NCI-H2107 treated with DMSO at 0.1 percent for 48 hours (cell line): ENCODE measurements around the gene PGC.

Experiments used
- DNase-seq: peaks from one replicate; lab custom pipeline; 2025; ENCODE audit not compliant: unreplicated experiment; lab: John Stamatoyannopoulos, UW

The PGC gene

DNA sequence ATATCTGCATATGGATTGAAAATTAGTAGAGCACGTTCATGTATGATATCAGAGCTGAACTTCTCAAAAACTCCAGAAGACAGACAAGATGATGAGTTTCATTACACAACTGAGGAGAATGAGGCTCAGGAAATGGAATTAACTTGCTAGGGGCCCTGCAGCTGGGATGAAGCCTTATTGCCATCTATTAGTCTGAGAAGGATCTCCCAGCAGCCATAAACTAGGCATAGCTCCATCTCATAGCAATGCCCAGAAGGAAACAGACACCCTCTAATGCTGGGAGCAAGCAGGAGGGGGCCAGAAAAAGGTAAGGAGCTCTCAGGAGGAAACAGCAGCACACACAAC is 29.8 kb downstream of the PGC start:
- no peak for DNase-seq

DNA sequence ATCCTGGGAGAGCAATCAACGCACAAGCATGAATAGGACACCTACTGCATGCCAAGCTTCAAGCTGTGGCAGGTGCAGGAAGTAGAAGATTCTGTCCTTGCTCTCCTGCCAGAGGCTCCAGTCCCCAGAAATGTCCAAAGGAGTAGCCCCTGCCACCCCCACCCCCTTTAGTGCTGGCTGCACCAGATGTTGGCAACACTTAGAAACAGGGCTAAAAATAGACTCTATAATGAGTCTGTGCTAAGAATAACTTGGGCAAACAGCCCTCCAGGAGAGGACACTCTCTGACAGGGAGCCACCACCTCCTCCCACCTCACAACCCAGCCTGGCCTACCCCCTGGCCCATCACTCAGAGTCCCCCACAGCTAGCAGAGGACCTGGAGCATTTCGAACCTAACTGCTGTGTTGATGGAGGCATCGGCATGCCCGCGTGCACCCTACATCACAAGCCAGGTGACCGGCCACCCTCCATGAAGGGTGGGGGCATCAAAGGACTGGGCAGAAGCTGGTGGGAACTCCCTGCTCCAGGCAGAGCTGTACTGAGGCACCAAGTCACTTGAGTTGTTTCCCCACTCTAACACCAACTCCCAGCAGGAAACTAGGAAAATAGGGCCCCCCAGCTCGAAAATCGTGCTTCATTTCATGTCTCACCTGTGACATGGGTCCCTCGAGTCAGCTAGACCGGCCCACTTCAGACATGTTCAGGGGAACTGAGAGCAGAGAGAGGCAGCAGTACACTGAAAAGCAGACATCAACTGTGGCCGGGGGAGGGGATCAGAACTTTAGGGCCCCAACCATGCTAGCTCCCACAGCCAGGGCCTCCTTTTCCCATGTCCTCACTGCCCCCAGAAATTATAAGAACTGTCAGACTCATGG is 30.4 kb downstream of the PGC start:
- no peak for DNase-seq

DNA sequence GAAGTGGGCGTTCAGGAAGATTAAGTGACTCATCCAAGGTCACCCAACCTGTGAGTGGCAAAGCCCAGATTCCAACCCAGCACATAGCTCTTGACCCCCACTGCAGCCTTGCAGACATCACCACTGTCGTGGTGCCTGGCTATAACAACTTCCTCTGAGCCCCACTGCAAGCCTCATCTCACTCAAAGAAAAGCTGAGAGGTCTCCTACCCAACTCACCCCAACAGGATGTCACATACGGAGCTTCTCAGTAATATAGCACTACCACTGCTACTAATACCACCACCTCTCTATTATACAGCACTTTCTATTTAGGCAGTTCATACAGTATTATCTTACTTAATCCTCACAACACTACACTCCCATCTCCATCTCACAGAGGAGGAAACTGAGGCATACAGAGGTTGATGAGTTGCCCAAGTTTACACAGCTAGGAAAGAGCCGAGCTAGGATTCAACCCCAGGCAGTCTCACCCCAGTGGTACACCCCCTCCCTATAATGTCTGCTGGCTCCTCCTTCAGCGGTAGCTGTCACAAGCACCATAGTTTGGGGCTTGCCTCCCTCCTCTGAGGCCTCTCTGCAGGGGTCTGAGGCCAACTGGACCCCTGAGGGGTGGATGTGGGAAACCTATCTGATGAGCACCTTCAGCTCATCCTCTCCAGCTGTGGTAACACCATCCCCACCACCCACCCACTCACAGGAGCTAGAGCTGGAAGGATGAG is 31.2 kb downstream of the PGC start:
- DNase-seq: no peak

DNA sequence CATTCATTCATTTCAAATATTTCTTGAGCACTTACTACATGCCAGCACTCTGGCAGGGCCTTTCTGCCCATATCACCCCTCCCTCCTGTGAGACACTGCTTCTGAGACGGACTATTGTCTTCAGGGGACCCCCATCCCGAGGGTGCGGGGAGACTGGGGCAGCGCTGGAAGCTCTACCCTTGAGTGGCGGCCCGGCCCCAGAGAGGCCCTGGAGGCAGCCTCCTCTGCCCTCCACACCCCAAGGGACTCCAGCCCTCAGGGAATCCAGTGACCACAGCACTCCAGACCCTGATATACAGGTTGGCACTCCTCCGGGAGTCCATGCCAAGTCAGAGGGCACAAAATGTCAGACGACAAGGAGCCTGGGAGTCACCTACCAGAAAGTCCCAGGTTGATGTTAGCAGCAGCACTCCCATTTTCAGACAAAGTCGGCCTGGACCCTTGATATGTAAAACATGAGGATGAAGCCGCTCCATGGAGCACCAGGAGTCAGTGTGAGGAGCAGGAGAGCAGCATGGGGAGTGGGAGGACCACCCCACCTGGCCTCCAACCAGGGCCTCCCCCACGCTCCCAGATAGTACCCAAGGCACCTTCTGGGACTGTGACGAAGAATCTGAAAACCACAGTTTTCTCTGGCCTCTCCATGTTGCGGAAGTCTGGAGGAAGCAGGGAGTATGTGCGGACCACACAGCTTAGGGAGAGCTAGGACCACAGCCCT is 32.5 kb downstream of the PGC start:
- DNase-seq: no peak

DNA sequence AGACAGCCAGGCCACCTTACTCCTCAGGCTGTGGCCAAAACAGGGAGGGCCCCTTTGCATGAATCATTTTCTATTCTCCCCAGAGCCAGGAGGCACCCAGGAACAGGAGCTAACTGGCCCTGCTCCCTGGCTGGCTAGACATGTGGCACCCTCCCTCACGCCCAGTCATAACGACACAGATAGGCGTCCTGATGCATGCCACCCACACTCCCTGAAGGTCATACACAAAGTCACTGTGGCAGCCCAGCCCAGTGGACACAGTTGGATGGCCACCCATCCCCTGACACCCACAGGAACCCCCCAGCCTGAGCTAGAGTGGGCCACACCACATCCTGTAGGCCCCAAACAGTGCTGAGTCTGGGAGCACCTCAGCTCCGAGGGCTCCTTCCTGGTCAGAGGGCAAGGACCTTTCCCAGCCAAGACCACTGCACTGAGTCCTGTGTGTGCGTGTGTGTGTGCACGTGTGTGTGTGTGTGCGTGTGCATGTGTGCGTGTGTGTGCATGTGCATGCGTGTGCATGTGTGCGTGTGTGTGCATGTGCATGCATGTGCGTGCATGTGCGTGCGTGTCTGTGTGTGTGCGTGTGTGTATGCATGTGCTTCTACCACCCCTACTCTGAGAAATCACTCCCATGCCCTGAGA is 33.4 kb downstream of the PGC start:
- no peak for DNase-seq

DNA sequence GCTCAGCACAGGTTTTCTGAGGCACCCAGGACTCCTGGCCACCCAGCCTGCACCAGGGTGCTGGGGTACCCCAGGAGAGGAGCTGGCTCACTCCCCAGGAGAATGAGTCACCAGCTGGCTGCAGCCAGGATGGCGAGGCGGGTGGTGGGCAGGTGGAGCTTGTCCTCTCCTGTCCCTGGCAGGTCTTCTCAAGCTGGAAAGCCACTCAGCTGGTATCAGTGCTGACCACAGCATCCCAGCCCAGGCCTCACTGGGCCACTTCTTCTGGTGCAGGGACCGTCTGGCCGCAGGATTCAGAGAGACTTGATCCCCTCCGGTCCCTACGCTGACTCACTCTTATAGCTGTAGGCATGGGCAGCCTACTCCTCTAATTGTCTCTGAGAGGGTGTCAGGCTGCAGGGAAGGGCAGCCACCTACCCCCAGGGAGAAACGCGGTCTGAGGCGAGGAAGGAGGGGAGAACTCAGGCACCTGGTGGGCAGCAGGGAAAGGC is 34.0 kb downstream of the PGC start:
- DNase-seq: peak; percentile 21

DNA sequence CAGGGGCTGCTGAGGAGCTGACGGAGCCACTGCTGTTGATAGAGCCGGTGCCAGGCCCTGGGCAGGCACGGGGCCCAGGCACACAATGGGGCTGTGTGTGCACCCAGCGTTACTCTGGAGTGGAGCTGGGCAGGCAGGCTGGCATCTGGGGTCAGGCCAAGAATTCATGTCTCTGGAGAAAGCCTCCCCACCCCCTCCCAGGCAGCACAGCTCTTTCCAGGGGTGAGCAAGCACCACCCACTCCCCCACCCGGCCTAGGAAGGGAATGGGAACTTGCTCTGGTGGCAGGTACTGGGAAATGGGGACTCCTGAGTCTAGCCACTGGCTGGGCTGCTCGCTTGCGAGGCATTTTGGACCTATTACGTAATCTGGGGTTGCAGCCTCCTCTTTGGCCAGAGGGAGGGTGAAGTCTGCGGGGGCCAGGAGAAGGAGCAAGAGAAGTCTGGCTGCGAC is 34.5 kb downstream of the PGC start:
- no peak for DNase-seq

DNA sequence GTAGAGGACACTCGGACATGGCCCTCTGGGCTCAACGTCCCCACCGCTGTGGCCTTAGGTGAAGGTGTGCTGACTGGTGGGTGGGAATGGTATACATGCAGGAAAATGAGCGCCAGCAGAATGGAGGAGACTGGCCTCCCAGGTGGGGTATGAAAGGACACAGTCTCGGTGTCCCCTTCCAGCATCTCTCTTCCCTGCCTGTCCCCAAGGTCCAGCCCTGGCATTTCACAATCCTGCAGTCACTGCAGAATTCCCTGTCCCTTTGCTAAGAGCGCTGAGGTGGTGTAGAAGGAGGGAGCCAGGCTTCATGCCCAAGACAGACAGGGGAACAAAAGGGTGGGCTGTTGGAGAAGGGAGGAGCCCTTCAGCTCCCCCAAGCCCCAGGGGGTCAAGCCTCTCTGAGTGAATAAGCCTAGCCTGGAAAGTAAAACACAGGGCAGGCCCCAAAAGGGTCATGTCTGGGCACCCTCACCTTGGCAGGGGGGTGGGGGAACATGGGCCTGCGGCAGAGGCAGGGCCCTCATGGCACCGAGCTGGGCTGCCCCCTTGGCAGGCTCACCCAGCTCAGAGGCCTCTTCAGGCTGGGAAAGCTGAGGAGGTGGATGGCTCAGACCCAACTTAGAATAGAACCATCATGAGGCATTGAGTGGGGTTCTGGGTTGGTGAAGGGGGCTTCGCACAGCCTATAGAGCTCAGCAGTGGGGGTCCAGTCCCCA is 35.7 kb downstream of the PGC start:
- no peak for DNase-seq

DNA sequence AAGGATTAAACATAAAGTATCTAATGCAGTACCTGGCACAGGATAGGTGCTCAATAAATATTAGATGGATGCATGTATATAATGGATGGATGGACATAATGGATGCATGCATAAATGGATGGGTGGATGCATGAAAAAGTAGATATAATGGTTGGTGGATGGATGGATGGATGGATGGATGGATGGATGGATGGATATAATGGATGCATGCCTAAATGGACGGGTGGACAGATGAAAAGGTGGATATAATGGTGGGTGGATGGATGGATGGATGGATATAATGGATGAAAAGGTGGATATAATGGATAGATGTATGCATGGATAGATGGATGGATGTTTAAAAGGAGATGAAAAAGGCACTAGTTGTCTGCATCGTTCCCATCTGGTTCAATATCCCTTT is 37.8 kb downstream of the PGC start:
- no peak for DNase-seq

DNA sequence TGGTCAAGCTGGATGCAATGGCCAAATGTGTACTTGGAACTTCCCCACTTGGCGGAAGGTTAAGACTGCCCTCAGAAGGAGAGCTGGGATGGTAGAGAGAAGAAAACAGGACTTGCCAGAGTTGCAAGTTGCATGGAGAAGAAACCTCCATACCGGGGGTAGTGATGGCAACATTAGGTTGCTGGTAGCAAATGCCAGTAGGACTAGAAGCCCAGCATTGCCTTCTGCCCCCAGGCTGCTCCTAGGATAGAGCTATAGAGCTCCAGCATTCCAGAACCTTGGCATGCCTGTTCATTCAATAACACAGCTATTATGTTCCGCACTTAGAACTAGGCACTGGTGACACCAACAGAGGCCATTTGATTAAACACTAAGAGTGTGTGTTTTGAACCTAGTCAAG is 38.3 kb downstream of the PGC start:
- no peak for DNase-seq

DNA sequence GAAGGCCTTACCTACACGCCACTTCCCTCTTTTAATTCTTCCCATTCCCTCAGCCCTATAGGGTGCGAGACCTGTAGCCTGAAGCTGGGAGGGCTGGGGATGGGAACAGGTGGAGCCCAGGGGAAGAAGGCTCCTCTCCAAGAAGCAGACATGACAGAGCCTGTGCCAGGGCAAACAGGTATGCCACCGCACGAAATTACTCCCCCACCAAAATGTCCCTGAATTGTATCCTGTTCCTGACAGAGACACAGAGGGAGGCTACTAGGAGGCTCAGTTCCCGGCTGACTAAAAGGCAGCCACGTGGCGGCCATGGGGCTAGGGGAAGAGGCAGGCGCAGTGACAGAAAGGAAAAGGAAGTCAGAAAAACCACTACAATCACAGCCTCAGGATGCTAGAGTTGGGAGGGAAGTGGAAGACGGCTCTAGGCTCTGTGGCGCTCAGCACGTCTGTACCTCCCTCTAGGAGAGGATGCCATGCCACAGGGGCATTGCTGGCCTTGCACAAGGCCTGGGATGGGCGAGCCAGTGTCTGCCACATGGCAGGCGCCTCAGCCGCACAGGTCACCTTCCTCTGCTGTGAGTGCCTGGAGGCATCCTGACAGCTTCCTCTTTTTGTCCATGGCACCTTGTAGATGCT is 39.5 kb downstream of the PGC start:
- DNase-seq: no peak

DNA sequence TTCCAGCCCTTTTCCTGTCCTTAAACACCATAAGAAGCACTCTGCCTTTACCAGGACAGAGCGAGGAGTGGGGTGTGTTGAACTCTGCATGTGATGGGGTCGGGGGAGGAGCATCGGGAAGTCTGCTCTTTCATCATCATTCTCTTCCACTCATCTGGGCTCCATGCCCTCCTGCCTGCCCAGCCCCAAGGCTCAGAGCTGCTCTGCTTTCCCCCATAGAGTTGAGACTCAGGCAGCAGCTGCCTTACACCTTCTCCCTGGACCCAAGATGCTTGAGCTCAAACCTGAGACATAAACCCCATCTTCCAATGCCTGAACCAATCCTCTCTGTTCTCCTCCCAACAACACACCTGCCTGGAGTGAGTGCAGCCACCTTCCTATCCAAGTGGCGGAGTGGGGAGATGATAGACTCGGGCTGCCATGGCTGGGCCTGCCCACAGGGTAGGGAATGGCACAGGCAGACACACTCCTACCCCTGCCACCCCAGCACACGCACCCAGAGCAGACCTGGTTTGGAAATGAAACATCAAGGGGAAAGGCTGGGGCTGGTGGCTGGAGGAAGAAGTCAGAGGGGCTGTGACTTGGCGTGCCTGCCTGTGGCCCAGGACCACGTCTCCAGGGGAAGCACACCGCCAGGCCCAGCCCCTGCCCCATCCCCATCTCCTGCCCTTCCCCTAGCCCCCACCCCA is 40.2 kb downstream of the PGC start:
- no peak for DNase-seq

DNA sequence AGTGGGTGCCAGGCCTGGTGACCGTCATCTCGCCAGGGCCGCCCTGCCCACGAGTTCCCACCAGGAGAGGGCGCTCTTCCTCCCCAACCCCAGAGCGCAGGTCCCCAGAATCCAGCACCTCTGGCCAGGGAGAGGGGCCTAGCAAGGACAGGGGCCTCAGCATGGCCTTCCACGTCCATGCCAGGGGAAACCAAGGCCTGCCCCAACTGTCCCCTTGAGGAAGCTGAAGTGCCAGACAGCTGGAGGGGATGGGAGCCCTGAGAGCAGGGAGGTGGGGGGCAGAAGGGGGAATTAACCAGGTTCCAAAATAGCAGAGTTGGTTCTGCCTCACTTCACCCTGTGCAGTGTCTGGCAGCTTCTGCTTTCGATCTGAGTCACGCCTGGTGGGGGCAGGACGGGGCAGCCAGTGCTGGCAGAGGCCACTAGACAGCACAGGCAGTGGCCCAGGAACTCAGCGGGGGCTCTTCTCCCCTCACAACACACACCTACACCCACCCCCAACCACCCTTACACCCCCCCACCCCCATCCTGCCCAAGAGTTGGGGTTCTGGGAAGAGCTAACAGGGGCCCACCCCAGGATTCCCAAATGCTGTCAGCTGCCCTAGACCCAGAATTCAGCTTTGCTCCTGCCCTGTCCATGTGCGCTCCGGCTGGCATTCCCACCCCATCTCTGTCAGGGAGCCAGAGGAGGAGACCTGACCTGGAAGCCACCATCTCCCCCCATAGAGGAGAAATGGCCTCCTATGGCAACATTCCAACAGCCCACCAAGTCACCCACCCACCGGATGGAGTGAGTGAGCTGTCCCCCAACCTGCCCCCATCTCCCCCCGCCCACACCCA is 41.0 kb downstream of the PGC start:
- DNase-seq: no peak

DNA sequence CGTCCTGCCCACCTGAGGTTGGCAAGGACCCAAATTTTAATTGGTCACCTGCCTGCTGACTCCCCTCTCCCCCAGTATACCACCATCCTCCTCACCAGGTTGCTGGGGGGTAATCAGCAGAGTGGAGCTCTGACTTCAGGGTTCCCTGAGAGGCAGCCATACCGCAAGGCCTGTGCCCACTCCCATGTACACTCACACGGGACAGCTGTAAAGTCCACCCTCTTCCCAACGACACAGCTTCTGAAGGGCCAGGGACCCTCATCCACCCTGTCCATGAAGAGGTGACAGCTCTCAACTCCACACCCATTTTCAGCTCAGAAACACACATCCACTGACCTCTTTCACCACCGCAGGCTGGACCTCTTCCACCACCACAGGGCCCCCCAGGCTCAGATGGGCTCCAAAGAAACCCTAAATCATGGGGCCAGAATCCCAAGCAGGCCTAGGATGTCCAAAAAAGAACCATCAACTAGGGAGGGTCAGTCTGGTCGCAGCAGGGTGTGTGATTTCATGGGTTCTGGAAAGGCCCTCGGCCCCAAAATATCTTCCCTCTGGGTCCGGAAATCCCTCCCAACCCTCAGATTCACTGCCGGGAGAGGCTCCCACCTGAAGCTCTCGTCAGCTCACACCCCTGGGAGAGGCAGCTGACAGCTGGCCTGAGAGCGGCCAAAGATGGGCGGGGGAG is 41.7 kb downstream of the PGC start:
- DNase-seq: no peak

DNA sequence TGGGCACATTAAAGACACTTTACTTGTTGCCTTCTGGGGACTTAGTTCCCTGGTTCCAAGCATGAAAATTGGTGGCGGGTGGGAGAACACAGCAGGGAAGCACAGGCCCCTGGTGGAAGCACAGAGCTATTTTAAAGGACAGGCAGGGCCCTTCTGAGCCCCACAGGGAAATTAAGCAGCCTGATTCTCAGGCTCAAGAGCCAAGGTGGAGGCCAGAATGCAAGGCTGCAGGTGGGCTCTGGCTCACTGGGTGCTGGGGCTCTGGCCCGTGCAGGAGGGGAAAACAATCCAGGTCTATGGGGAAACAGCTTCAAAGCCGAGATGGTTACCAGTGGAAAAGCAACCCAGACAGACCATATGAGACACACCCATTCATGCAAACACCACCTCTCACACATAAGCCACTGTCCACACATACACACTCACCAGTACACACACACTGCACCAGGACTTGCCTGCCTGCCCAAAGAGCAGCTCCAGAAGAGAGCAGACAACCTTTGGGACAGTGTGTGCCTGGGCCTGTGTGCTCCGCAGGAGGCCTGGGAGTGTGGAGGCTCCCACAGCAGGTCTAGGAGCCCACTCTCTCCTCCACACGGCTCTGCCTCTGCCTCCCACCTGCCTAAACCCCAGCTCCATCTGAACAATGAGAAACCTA is 42.4 kb downstream of the PGC start:
- no peak for DNase-seq

DNA sequence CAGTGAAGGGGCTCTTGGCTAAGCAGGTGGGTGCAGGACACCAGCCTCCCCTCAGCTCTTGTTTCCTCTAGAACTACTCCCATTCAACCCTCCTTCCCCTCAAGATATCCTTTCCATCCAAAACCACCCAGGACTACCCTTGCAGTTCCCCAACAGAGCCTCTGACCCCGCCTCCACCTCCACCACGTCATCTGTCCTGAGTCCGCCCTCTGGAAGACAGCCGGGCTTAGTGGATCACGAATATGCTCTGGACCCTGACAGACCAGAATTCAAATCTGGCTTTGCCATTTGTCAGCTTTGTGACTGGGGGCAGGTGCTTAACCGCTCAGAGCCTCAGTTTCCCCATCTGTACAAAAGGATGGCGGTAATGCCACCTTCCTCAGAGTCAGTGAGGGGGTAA is 43.2 kb downstream of the PGC start:
- no peak for DNase-seq

DNA sequence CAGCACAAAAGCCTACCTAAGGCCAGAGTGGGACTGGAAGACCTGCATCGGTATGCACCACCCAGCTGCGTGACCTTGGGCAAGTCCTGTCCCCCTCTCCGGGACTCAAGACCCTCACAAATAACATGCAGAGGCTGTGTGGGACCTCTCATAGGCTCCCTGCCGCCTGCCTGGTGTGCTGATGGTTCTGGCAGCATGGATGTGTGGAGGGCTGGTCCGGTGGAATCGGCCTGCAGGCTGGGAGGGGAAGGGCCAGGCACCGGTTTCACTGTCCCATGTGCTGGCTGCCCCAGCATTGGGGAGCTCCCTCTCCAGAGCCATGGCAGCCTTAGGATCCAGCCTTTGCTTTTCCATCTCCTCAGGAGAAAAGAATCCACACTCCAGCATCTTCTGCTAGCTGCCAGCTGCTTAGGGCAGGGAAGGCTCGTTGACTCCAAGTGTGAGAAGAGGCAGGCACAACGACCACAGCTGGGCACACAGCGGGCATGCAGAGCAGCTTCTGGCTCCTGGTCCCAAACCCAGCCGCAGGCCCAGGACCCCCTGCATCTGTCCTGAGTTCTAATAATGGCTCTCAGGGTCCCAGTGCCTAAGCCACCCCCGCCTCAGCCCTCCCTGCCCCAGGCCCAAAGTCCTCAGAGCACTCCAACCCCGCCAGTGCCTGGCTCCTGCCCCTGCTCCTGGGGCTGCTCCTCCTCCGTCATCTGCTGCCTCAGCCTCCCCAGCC is 44.3 kb downstream of the PGC start:
- DNase-seq: no peak
